Anterior cingulate cortex (tissue), 58 donors: Measurements from ENCODE around the gene EHMT1.

Experiments
- DNase-seq, 58 donors: peaks; one replicate each; lab custom pipeline; 2025; lab: John Stamatoyannopoulos, UW

The EHMT1 gene

DNA sequence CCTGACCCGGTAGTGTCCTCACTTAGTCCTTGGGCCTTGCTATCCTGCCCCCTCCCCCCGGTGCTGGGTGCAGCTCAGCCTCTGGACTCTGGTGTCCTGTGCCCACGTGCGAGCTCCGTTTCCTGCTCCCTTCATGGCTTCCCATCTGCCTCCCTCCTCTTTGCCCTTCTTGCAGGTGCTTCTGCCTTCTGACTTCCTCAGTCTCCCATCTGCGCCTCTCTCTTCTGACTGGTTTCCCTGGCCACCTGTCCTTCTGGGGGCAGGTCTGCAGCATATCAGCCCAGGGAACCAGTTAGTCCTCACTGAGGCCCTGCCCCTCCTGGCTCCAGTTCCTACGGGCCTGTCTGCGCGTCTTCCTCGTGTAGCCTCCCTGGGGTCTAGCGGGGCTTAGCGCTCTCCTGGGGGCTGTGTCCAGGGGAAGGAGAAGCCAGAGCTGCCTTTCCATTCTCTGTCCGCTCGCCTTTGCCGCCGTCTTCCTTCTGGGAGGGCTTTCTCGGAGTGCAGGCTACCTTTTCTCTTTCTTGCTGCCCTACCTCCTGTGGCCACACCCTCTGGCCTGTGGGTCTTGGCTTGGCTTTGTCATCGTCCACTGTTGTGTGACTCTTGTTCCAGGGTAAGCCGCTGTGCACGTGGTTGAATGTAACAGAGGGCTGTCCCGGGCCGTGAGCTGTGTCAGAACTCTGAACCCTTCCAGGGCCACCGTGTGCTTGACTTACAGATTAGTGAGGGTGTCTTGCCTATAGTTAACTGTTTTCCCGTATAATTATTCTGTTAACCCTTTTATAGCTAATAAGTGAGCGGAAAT lies 51.8 kb downstream of the EHMT1 start:
- DNase-seq, result no peak

DNA sequence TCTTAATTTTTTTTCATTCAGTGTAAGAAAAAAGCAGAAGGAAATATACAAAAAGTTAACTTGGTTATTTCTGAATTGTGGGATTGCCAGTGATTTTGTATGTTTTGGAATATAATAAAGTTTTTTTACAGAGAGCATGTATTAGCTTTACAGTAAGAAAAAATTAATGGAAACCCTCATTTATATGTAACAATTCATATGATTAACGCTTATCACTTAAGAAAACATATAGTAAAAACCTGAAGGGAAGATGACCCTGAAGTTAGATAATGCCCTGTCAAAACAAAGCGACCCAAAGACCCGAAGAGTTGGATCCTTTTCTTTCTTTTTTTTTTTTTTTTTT lies 52.4 kb downstream of the EHMT1 start:
- DNase-seq, result no peak

DNA sequence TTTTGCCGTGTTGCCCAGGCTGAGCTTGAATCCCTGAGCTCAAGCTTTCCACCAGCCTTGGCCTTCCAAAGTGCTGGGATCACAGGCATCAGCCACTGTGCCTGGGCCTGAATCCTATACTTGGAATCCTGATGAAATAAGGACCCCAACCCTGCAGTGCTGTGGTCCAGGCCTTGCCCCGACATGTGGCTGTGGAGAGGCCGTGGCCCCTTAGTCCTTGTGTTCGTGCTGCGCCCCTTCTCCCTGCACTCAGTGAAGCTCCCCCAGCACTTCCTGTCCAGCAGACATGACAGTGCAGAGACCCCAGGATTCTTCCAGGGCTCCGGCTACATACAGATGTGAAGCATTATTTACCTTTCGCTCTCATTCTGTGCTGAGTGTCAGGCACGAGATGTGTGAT lies 52.9 kb downstream of the EHMT1 start:
- DNase-seq, result no peak

DNA sequence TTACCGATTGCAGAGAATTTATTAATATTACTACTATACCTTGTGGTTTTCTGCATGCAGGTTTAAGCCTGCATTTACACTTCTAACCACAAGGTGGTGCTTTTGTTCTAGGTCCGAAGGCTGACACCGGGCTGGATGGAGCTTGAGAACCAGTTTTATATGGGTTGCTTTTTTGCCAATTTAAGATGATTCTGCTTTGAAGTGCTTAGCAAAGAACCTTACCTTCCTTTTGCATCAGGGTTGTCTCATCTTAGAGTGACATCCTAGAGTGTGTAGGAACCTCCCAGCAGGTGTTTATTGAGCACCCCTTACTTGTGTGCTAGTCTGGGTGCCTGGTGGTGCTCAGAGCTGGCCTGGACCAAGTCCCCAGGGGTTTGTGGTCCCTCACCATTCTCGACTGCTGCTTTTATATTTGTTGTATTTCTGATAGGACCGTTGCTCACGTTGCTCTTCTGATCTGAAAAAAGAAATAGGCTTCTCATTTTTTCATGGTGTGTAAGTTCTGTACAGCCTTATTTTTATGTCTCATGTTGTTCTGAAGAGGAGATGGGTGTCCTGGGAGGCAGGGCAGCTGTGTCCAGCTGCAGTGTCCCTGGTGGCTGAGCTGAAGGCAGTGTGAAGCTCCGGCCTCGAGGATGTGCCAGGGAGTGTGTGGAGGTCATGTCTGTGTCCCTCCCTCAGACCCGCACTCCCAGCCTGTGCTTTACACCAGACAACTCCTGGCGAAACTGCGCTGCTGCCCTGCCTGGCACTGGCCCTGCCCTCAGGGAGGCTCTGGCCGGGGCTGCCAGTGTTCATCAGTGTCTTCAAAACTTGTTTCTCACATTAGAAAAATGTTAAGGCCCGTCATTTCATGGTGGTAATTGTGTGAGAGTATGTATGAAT lies 54.3 kb downstream of the EHMT1 start:
- DNase-seq, result peak in 13 of 58 donors; percentile 16 to 65 (median 39)

DNA sequence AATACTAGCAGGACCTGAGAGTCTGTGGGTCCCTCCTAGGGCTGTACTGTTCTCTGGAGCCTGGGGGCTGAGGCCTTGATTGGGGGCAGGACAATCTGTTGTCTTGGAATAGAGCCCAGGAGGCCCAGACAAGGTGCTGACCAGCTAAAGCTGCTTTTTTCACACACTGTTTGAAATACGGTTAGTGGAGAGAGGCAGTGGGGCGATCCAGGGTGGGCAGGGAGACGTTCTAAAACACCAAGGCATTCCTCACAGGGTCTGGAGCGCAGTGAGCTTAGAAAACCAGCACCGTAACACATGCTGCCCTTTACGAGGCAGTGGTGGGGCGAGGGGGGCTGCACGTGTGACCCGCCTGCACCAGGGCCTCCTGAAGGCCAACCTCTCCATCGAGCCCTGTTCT lies 55.1 kb downstream of the EHMT1 start:
- no peak for DNase-seq

DNA sequence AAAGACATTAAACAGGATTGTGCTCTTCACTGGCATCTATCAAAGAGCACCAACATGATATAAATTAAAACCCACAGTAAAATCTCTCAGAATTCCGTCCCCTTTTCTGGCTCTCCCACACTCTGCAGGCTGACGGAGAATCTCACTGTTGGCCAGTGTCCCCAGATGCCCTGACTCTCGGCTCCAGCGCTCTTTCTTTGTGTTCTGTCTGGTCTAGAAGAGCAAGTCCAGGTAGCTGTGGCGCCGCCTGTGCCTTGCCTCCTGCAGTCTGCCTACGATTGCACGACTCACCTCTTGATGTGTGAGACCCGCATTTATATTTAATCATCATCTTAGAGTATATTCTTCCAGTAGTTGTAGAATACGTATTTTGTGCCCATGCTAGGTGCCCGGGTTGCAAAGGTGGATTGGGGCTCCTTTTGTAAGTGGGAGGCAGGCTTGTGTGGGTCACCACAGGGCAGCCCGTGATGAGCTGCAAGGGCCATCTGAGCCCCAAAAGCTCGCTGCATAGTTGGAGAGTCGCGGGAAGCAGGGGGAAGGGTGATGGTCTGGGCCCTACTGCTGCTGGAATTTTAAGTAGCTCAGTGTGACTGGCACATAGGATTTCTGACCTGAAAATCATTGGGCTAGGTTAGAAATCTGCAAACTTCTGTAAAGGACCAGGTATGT lies 55.6 kb downstream of the EHMT1 start:
- DNase-seq, result peak in 1 of 58 donors; percentile 16

DNA sequence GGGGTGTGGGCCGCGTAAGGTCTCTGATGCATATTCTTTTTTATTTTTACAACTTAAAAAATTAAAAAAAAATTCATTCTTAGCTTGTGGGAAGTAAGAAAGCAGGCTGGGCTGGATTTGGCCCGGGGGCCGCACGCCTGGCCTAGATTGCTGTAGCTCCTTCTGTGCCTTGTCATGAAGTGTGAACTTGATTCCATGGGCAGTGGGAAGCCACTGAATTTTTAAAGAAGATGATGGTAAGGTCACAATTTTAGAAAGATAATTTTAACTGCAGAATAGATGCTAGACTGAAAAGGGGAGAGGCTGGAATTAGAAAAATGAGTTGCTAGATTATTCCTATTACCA lies 56.1 kb downstream of the EHMT1 start:
- peak in 1 of 58 donors; percentile 22 for DNase-seq

DNA sequence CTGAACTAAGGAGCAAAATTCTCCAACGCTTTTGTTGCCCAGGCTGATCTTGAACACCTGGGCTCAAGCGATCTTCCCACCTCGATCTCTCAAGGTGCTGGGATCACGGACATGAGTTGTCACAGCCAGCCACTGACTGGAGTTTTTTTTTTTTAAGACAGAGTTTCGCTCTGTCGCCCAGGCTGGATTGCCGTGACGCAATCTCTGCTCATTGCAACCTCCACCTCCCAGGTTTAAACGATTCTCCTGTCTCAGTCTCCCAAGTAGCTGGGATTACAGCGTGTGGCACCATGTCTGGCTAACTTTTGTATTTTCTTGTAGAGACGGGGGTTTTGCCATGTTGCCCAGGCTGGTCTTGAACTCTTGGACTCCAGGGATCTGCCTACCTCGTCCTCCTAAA lies 58.2 kb downstream of the EHMT1 start:
- no peak for DNase-seq

DNA sequence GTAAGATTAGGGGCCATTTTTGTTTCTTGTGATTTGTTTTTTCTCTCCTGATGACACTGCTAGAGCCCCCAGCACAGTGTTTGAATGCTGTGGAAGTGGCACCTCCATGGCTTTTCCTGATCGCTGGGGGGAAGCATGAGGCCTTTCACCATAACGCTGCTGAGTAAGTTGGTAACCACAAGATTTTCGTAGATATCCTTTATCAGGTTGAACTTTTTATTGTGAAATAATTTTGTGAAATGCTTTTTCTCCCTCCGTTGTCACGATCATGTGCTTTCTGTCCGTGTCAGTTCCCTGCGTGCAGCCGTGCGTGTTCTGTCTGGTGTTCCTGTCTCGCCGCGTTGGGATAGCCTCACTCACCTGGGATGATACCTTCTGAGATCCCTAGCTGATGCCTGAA lies 59.4 kb downstream of the EHMT1 start:
- DNase-seq, result no peak

DNA sequence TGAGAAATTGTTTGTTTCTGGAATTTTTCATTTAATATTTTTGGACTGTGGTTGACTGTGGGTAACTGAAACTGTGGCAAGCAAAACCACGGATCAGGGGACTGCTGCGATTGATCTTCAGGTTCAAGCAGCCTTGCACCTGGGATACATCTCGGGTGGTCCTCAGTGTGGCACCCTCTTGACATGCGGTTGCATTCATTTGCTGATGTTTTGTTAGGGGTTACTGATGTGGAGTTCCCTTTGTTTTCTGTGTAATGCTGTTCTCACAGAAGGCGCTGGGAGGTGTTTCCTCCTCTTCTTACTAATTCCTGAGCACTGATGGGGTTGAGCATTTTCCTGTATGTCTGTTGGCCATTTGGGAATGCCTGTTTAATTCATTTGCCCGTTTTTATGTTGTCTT lies 60.4 kb downstream of the EHMT1 start:
- DNase-seq, result no peak

DNA sequence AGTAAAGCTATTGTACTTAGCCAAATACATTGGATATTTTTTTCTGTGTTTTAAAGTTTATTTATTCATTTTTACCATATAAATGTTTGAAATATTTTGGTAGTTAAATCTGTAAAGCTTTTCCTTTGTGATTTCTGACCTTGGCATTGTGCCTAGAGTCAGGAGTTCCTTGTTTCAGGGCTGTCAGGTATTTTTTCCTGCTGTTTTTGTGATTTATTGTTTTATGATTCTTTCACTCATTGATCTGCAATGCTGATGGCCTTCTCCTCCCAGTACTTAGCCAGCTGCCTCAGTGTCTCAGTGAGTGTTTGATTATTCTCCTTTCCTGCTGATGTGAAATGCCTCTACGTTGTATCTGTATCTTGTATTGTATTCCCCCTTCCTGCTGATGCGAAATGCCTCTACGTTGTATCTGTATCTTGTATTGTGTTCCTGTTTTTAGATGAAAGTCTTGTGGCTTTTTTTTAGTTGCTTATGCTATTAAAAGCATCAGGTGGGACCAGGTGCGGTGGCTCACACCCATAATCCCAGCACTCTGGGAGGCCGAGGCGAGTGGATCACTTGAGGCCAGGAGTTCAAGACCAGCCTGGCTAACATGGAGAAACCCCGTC lies 61.0 kb downstream of the EHMT1 start:
- DNase-seq, result no peak

DNA sequence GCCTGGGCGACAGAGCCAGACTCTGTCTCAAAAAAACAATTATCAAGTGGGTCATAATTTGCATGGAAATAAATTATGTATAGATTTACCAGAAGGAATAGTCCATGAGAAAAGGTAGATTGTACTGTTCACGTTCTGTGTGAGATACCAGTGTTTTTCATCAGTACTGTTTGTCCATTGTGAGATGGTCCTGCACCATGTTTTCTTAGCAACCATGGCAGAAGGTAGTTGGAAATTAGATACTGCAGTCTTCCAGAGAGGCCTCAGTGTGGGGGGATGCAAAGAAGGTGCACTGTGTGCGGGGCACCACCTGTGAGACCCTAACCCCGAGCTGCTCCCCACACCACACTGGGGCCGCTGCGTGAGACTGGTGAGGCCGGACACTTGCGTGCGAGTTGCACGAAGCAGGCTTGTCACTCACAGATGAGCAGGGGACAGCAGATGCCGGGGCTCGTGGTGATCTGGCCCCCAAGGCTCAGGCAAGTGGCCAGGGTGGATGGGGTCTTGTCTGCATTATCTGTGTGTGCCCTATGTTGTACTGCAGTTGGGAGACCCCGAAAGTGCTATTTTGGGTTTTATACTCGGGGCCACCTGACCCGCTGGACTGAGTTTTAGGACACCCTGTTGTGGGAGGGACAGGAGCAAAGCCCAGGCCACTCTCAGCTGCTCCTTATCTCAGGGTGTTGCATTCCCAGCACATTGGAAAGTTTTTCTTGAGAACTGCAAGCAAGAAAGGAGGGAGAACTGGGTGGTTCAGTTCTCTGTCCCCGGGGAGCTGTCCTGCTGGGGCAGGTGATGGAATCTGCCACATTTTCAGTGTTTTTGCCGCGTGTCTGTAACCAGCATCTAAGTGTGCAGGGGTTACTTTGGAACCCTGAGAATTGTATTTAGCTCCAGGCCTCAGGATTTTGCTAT lies 61.9 kb downstream of the EHMT1 start:
- DNase-seq, result no peak

DNA sequence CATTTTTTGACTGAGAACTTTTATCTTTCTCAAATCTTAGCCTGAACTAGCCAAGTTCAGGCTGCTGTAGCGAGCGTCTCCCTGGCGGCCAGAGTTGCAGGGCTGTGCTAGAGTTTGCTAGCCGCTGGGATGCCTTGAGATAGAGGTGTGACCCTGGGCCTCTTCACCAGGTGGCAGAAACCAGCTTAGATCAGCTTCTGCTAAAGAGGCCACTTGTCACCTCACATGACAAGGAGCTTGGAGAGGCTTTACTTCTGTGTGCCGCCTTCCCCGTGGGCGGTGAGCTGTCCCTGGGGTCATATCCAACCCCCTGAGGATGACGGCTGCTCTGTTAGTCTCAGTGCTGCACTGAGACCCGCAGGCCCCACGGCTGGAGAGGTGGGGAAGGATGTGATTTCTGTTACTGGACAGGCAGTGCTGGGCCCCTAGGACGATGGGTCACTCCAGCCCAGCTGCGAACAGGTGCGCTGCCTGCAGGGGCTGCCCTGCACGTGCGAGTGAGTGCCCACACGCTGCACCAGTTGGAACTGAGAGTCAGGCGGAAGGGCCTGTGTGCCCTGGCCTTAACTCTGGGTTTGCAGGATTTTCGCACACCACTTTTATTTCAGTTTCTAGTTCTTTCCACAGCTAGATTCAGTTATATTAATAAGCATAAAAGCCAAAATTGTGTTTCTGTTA lies 63.8 kb downstream of the EHMT1 start:
- DNase-seq, result no peak

DNA sequence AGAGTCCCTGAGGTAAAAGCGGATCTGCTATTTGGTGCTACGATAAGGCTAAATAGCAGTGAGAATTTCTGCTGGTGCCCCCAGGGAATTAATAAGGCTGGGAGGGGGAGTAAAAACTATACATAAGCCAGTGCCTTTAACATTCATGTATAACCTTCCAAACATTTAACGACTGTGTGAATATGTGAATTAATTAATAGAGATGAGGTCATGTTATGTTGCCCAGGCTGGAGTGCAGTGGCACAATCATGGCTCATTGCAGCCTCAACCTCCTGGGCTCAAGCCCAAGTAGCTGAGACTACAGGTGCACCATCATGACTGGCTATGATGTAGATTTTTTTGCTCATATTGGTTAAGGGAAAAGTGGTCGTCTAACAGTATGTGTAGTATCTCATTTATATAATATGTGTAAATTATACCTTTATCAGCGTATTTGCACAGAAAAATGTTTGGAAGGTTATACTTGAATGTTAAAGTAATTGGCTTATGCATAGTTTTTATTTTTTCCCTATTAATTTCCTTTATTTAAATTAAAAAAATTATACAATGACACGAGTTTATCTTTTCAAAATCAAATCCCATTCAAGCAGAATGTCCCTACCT lies 64.6 kb downstream of the EHMT1 start:
- DNase-seq, result no peak

DNA sequence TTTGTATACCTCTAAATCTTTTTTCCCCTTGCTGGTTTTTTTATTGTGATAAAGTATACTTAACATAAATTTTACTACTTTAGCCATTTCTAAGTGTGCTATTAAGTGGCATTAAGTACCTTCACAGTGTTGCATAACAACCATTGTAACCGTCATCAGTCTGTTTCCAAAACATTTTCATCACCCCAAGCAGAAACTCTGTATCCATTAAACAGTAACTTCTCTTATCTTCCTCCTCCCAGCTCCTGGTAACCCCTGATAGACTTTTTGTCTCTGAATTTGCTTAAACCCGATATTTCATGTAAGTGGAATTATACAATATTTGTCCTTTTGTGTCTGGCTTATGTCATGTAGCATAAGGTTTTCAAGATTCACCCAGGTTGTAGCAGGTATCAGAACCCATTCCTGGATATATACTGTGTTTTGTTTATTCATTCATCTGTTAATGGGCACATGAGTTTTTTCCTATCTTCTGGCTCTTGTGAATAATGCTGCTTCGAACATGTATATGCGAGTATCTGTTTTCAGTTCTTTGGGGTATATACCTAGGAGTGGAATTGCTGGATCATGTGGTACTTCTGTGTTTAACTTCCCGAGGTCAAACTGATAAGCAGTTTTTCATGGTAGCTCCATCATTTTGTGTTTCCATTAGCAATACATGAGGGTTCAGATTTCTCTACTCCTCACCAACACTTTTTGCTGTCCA lies 66.4 kb downstream of the EHMT1 start:
- no peak for DNase-seq

DNA sequence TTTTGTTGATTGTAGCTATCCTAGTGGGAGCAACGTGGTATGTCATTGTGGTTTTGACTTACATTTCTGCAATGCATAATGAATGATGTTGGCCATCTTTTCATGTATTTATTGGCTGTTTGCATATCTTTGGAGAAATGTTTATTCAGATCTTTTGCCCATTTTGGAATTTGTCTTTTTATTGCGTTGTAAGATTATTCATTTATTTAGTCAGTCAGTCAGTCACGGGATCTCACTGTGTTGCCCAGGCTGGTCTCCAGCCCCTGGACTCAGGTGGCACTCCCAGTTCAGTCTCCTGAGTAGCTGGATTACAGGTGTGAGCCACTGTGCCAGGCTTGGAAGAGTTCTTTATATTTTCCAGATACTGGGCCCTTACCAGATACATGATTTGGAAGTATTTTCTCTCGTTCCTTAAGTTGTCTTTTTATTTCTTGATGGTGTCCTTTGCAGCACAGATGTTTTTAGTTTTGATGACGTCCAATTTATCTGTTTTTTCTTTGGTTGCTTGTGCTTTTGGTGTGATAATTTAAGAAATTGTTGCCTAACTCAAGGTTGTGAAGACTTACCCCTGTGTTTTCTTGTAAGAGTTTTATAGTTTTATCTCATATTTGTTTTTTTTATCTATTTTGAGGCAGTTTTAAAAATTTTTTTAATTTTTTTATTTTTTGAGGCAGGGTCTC lies 67.1 kb downstream of the EHMT1 start:
- DNase-seq, result no peak

DNA sequence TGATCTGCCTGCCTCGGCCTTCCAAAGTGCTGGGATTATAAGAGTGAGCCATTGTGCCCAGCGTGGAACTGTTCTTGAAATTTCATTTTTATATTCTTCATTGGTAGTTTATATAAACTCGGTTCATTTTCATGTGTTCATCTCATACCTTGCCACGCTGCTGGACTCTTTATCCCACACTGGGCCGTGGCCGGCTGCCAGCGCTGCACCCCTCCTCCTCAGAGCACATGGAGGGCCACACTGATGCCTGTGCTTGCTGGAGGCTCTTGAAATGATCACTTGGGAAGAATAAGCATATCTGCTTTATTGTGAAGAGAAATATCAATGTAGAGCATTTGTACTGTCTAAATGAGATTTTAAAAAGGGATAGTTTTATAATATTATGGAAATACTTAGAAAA lies 69.5 kb downstream of the EHMT1 start:
- DNase-seq, result no peak

DNA sequence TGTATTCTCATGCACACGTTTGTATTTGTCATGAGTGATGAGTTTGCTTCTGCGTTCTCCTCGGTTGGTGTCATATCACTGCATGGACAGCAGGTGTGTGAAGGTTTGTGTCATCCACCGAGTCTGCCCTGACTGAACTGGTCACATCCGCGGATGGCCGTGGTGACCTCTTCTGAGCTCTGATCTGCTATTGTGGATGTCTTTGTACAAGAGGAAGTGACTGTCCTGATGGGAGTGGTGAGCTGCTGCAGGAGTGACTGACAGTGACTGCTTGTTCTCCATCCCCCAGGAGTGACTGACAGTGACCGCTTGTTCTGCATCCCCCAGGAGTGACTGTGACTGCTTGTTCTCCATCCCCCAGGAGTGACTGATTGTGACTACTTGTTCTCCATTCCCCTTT lies 69.9 kb downstream of the EHMT1 start:
- peak in 3 of 58 donors; percentile 31 to 36 (median 32) for DNase-seq
